HepG2 (cell line): Measurements from ENCODE around the gene TACO1. TPM values are rescaled to one million over a fixed set of nuclear protein-coding genes. Genes with fewer than 3 reads are reported as not detected.

ENCODE experiments used
- ONECUT2 ChIP-seq: sonication (generic); formaldehyde crosslinking; IDR thresholded peaks from 2 replicates; pipeline ENCODE4 v1.4.0; 2020; ENCODE audit warnings: missing genetic modification reagents
- RCOR2 ChIP-seq: IDR thresholded peaks from 2 replicates; pipeline ENCODE4 v1.6.1; 2016; ENCODE audit warnings: missing biosample characterization, missing genetic modification reagents
- SUZ12 ChIP-seq: fragments of 150-350 bp; IDR thresholded peaks from 2 replicates; pipeline ENCODE4 v1.6.1; 2014; ENCODE audit warnings: low read depth, low read length
- ZBTB3 ChIP-seq: sonication (generic); formaldehyde crosslinking; IDR thresholded peaks from 2 replicates; pipeline ENCODE4 v1.4.0; 2020; ENCODE audit warnings: low read depth, mild to moderate bottlenecking, moderate library complexity, missing genetic modification reagents, borderline replicate concordance
- ZNF383 ChIP-seq: sonication (generic); formaldehyde crosslinking; IDR thresholded peaks from 2 replicates; pipeline ENCODE4 v1.4.0; 2020; ENCODE audit warnings: missing genetic modification reagents, mild to moderate bottlenecking, borderline replicate concordance
- ZNF713 ChIP-seq: sonication (generic); formaldehyde crosslinking; IDR thresholded peaks from 2 replicates; pipeline ENCODE4 v1.4.0; 2020; ENCODE audit warnings: mild to moderate bottlenecking, missing genetic modification reagents
- polyA plus RNA-seq, 8 experiments: library from polyadenylated mRNA; depleted of rRNA in 3 of 8; stranded (reverse) in 7 of 8; unstranded in 1 of 8; fragments of >200 nt; fragmentation: Illumina TruSeq in 4 of 8; extraction: Trizol in 4 of 8; gene quantifications; 2 replicates each; pipeline versions ENCODE4 v1.2.1 to v1.2.3, GENCODE V29; 2011 to 2016; ENCODE audit warnings: low read depth in 4 of 8, missing spikeins in 1 of 8, mixed read lengths in 1 of 8; ENCODE audit not compliant: insufficient read depth in 1 of 8
- total RNA-seq, 5 experiments: library from RNA; depleted of rRNA; stranded (reverse); fragments of >200 nt; fragmentation: Illumina TruSeq; extraction: Trizol; gene quantifications; 2 replicates each; pipeline ENCODE4 v1.2.3, GENCODE V29; 2016; ENCODE audit warnings: low read depth in 1 of 5
- TF ChIP-seq, protein P1 (sequence below), 2 experiments: fragments of 450-650 bp in 1 of 2; sonication (generic) in 1 of 2; formaldehyde crosslinking in 1 of 2; IDR thresholded peaks; 2 replicates each; pipeline versions ENCODE4 v1.6.1 to v1.8.0; 2016 to 2022; ENCODE audit warnings: antibody characterized with exemption in 1 of 2, mild to moderate bottlenecking in 1 of 2, missing genetic modification reagents in 1 of 2
- TF ChIP-seq, protein P2 (sequence below): sonication (generic); formaldehyde crosslinking; IDR thresholded peaks from 2 replicates; pipeline ENCODE4 v1.4.0; 2020; ENCODE audit warnings: missing genetic modification reagents
- TF ChIP-seq, protein P3 (sequence below): sonication (generic); formaldehyde crosslinking; IDR thresholded peaks from 2 replicates; pipeline ENCODE4 v1.4.0; 2020; ENCODE audit warnings: missing genetic modification reagents; ENCODE audit errors: not compliant biosample characterization
- TF ChIP-seq, protein P4 (sequence below): IDR thresholded peaks from 2 replicates; pipeline ENCODE4 v1.6.1; 2012; ENCODE audit warnings: low read length, improper control_type of control experiment

The TACO1 gene
- total and polyA plus RNA-seq, 2 of the 13 experiments (the other 11 are each of a cell fraction or from before 2014, with no cell fraction given): 34.7 to 53.6 TPM

DNA sequence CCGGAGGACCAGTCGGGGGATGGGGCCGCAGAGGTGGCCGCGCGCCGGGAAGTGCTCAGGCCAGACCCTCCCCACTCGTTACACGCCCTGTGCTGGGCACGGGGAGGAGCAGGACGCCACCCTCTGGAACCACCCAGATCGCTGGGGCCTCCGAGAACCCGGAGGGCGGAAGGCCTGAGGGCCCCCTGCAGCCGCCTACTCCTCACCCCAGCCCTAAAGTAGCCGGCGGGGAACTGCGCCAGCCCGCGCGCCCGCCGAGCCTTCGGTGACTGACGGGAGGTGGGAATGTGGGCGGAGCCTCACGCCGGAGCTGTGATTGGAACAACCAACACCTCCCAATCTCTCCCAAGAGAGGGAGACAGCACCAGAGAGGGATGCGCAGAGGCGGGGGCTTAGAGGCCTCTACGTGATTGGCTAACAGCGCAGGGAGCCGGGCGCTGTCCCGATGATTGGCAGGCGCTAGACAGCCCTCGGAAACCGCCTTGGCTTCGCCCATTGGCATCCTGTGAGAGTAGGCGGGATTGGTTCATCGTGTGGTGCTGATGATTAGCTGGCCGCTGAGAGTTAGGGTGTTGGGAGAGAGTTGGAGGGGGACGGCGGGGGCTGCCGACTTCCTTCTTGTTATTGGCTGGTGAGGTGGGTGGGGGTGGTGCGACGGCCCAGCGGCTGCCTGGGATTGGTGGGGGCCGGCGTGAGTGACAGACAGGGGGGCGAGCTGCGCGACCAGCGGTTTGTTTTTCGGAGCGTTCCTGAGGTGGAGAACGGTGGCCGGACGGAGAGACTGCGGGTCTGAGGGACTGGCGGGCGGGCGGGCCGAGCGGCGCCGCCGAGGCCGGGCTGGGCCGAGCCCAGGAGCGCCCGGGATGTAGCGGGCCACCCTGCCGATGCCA is 21.2 kb downstream of the TACO1 start, which contains the start of gene MAP3K3 (continued):
- TF ChIP-seq, protein P1, sequence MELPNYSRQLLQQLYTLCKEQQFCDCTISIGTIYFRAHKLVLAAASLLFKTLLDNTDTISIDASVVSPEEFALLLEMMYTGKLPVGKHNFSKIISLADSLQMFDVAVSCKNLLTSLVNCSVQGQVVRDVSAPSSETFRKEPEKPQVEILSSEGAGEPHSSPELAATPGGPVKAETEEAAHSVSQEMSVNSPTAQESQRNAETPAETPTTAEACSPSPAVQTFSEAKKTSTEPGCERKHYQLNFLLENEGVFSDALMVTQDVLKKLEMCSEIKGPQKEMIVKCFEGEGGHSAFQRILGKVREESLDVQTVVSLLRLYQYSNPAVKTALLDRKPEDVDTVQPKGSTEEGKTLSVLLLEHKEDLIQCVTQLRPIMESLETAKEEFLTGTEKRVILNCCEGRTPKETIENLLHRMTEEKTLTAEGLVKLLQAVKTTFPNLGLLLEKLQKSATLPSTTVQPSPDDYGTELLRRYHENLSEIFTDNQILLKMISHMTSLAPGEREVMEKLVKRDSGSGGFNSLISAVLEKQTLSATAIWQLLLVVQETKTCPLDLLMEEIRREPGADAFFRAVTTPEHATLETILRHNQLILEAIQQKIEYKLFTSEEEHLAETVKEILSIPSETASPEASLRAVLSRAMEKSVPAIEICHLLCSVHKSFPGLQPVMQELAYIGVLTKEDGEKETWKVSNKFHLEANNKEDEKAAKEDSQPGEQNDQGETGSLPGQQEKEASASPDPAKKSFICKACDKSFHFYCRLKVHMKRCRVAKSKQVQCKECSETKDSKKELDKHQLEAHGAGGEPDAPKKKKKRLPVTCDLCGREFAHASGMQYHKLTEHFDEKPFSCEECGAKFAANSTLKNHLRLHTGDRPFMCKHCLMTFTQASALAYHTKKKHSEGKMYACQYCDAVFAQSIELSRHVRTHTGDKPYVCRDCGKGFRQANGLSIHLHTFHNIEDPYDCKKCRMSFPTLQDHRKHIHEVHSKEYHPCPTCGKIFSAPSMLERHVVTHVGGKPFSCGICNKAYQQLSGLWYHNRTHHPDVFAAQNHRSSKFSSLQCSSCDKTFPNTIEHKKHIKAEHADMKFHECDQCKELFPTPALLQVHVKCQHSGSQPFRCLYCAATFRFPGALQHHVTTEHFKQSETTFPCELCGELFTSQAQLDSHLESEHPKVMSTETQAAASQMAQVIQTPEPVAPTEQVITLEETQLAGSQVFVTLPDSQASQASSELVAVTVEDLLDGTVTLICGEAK (IDR thresholded peaks at IDR 0.05): no peak
- TF ChIP-seq, protein P1 (CRISPR knock-in tag; IDR thresholded peaks at IDR 0.05): no peak
- TF ChIP-seq ZBTB3 (0 out of 2 replicates have a peak, but pooled peaks have one; percentile 58), SUZ12 (no peak), ZNF383 (CRISPR knock-in tag) (no peak), ZNF713 (CRISPR knock-in tag) (no peak), RCOR2 (0 out of 2 replicates have a peak, but pooled peaks have one; percentile 49), ONECUT2 (CRISPR knock-in tag) (peak; percentile 34; the same call in 1 of the 2 replicates)
- TF ChIP-seq, protein P2, sequence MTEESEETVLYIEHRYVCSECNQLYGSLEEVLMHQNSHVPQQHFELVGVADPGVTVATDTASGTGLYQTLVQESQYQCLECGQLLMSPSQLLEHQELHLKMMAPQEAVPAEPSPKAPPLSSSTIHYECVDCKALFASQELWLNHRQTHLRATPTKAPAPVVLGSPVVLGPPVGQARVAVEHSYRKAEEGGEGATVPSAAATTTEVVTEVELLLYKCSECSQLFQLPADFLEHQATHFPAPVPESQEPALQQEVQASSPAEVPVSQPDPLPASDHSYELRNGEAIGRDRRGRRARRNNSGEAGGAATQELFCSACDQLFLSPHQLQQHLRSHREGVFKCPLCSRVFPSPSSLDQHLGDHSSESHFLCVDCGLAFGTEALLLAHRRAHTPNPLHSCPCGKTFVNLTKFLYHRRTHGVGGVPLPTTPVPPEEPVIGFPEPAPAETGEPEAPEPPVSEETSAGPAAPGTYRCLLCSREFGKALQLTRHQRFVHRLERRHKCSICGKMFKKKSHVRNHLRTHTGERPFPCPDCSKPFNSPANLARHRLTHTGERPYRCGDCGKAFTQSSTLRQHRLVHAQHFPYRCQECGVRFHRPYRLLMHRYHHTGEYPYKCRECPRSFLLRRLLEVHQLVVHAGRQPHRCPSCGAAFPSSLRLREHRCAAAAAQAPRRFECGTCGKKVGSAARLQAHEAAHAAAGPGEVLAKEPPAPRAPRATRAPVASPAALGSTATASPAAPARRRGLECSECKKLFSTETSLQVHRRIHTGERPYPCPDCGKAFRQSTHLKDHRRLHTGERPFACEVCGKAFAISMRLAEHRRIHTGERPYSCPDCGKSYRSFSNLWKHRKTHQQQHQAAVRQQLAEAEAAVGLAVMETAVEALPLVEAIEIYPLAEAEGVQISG (CRISPR knock-in tag): peak; percentile 39; the same call in 1 of the 2 replicates
- TF ChIP-seq, protein P3, sequence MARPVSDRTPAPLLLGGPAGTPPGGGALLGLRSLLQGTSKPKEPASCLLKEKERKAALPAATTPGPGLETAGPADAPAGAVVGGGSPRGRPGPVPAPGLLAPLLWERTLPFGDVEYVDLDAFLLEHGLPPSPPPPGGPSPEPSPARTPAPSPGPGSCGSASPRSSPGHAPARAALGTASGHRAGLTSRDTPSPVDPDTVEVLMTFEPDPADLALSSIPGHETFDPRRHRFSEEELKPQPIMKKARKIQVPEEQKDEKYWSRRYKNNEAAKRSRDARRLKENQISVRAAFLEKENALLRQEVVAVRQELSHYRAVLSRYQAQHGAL (CRISPR knock-in tag): peak; percentile 36
- TF ChIP-seq, protein P4, sequence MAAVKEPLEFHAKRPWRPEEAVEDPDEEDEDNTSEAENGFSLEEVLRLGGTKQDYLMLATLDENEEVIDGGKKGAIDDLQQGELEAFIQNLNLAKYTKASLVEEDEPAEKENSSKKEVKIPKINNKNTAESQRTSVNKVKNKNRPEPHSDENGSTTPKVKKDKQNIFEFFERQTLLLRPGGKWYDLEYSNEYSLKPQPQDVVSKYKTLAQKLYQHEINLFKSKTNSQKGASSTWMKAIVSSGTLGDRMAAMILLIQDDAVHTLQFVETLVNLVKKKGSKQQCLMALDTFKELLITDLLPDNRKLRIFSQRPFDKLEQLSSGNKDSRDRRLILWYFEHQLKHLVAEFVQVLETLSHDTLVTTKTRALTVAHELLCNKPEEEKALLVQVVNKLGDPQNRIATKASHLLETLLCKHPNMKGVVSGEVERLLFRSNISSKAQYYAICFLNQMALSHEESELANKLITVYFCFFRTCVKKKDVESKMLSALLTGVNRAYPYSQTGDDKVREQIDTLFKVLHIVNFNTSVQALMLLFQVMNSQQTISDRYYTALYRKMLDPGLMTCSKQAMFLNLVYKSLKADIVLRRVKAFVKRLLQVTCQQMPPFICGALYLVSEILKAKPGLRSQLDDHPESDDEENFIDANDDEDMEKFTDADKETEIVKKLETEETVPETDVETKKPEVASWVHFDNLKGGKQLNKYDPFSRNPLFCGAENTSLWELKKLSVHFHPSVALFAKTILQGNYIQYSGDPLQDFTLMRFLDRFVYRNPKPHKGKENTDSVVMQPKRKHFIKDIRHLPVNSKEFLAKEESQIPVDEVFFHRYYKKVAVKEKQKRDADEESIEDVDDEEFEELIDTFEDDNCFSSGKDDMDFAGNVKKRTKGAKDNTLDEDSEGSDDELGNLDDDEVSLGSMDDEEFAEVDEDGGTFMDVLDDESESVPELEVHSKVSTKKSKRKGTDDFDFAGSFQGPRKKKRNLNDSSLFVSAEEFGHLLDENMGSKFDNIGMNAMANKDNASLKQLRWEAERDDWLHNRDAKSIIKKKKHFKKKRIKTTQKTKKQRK: no peak; the same call in 1 of the 2 replicates
